Endothelial cell (in vitro differentiated cells): ENCODE results near the gene LDLRAD1. TPM values are rescaled to one million over a fixed set of nuclear protein-coding genes. Genes with fewer than 3 reads are reported as not detected.

Source experiments
- DNase-seq: peaks from one replicate; pipeline ENCODE4 v3.0.0; 2021; ENCODE audit warnings: low spot score
- H3K27ac Mint-ChIP-seq: one replicate; pipeline ENCODE4 v1.8.0; 2021; ENCODE audit warnings: mixed read lengths, inconsistent platforms; ENCODE audit not compliant: unreplicated experiment
- H3K27me3 Mint-ChIP-seq: one replicate; pipeline ENCODE4 v1.8.0; 2021; ENCODE audit warnings: mild to moderate bottlenecking, moderate library complexity, mixed read lengths, inconsistent platforms; ENCODE audit not compliant: unreplicated experiment
- H3K36me3 Mint-ChIP-seq: one replicate; pipeline ENCODE4 v1.8.0; 2021; ENCODE audit warnings: mild to moderate bottlenecking, low read depth, mixed read lengths, inconsistent platforms; ENCODE audit not compliant: unreplicated experiment
- H3K4me1 Mint-ChIP-seq: one replicate; pipeline ENCODE4 v1.8.0; 2021; ENCODE audit warnings: mild to moderate bottlenecking, mixed read lengths, inconsistent platforms; ENCODE audit not compliant: unreplicated experiment
- H3K4me3 Mint-ChIP-seq: one replicate; pipeline ENCODE4 v1.8.0; 2021; ENCODE audit warnings: mild to moderate bottlenecking, mixed read lengths, inconsistent platforms; ENCODE audit not compliant: unreplicated experiment
- H3K9me3 Mint-ChIP-seq: one replicate; pipeline ENCODE4 v1.8.0; 2021; ENCODE audit warnings: mixed read lengths, inconsistent platforms; ENCODE audit not compliant: unreplicated experiment
- CTCF ChIP-seq: fragments of 200-600 bp; sonication (generic); IDR thresholded peaks from one replicate; pipeline ENCODE4 v1.5.0; 2021; ENCODE audit warnings: antibody characterized with exemption; ENCODE audit not compliant: unreplicated experiment
- total RNA-seq: library from RNA; stranded (reverse); fragmentation: NEBNext Ultra II Directional; extraction: Animal tissue kit (Norgen Biotek cat#: 25700); gene quantifications from one replicate; pipeline ENCODE4 v1.2.1, GENCODE V29; 2021; ENCODE audit not compliant: unreplicated experiment

LDLRAD1 gene
- total RNA-seq, 1 donor from 2014 or later, result not detected

- no peak overlapping the region for H3K4me3 Mint-ChIP-seq
- TF ChIP-seq CTCF, result no peak
- H3K9me3 Mint-ChIP-seq, result no peaks in the 10 kb centered on the region
- peaks cover 3% of the 10 kb centered on the region for H3K27me3 Mint-ChIP-seq
- no peaks in the 10 kb centered on the region for H3K36me3 Mint-ChIP-seq
- no peak overlapping the region for H3K27ac Mint-ChIP-seq
- no peak for DNase-seq
- H3K4me1 Mint-ChIP-seq, result no peaks in the 10 kb centered on the region
Observed at GRCh38 chr1:54016343-54017282, 1.4 kb downstream of the LDLRAD1 start.

- no peak overlapping the region for H3K27ac Mint-ChIP-seq
- no peak for DNase-seq
- no peaks in the 10 kb centered on the region for H3K9me3 Mint-ChIP-seq
- H3K4me3 Mint-ChIP-seq, result no peak overlapping the region
- no peaks in the 10 kb centered on the region for H3K36me3 Mint-ChIP-seq
- no peak for TF ChIP-seq CTCF
- no peaks in the 10 kb centered on the region for H3K4me1 Mint-ChIP-seq
- H3K27me3 Mint-ChIP-seq, result peaks cover 9% of the 10 kb centered on the region
Observed at GRCh38 chr1:54014009-54014629, 3.9 kb downstream of the LDLRAD1 start.

- Mint-ChIP-seq H3K27ac (no peak overlapping the region), H3K27me3 (peaks cover 10% of the 10 kb centered on the region), H3K4me1 (no peaks in the 10 kb centered on the region), H3K4me3 (no peak overlapping the region), H3K36me3 (no peaks in the 10 kb centered on the region), H3K9me3 (no peaks in the 10 kb centered on the region)
- TF ChIP-seq CTCF, result no peak
- DNase-seq, result no peak
Observed at GRCh38 chr1:54013393-54014008, 4.5 kb downstream of the LDLRAD1 start.

- no peak for DNase-seq
- TF ChIP-seq CTCF, result no peak
- Mint-ChIP-seq H3K27me3 (peaks cover 10% of the 10 kb centered on the region), H3K27ac (no peak overlapping the region), H3K36me3 (no peaks in the 10 kb centered on the region), H3K4me3 (no peak overlapping the region), H3K9me3 (no peaks in the 10 kb centered on the region), H3K4me1 (no peaks in the 10 kb centered on the region)
Observed at GRCh38 chr1:54012863-54013262, 5.1 kb downstream of the LDLRAD1 start.
